DMS 273 treated with DMSO at 0.1 percent for 48 hours (cell line): ENCODE measurements around the gene ARHGAP15.

Experiments used
- DNase-seq: peaks from one replicate; lab custom pipeline; 2025; lab: John Stamatoyannopoulos, UW

ARHGAP15 gene

GRCh38 chr2:143582046-143582747 is 453.0 kb downstream of the ARHGAP15 start:
- peak; percentile 4 for DNase-seq

DNA sequence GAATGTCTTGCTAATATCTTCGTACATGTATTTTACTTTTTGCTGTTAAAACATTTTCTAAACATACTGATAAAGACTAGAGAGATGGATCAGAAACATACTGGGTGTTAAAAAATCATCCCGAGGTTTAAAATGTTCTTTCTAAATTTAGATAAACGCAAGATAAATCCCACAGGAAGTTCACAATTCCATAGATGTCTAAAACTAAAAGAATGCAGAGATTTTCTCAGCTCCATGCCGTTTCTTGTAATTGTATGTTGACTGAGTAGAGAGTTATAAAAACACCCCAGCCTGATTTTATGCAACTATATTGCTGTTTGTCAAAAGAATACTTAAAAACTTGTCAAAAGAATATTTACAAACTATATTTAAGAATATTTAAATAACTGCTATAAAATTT is 455.7 kb downstream of the ARHGAP15 start:
- no peak for DNase-seq

- DNase-seq: no peak
These were observed 456.9 kb downstream of the ARHGAP15 start for GRCh38 chr2:143586119-143586518.

GRCh38 chr2:143588746-143589145 is 459.5 kb downstream of the ARHGAP15 start:
- no peak for DNase-seq

GRCh38 chr2:143594161-143594560 is 464.9 kb downstream of the ARHGAP15 start:
- no peak for DNase-seq

DNA sequence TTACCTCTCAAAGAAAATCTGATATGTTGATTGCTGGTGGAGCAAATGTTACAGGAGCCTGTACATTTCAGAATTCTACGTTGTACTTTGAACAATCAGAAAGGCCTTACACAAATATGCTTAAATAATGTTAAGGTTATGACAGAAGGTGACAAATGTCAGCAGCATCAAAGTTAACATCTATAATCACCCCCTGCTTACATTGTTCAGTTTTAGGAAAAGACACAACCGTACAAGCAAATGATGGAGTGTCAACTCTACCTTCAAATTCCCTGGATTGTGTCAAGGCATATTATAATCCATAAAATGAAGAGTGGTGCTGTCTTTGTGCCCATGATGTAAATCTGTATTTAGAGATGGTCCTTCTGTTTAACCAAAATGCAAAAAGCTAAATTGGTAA is 465.5 kb downstream of the ARHGAP15 start:
- DNase-seq: no peak

GRCh38 chr2:143600116-143600515 is 470.9 kb downstream of the ARHGAP15 start:
- no peak for DNase-seq

- DNase-seq: no peak
These were observed 472.6 kb downstream of the ARHGAP15 start for GRCh38 chr2:143601828-143602227.

DNA sequence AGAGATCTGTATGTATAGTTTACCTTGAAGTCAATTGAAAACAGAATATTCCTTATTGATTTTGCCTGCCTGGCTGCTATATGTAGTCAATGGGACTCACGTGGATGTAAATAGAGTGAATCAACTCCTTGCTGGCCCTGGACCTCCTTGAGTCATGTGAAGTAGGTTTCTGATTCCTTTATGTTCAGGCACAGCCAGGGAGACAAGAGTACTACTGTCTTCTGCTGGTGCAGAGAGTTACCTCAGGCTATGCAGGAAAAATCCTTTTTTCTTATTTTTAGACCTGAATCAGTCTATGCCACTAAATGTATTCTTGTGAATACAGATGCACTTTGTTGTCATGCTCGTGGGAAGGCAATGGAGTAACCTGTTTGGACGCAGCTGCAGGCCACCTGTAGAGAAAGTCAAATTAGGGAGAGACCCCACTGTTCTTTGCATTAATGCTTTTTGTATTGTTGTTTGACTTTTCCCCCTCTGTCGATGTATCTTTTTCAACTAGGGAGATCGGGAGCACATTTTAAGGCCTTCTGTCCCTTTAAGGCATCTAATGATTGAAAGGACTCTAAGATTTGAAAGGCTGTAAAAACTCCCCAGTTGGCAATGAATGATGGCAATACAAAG is 473.9 kb downstream of the ARHGAP15 start:
- no peak for DNase-seq

DNA sequence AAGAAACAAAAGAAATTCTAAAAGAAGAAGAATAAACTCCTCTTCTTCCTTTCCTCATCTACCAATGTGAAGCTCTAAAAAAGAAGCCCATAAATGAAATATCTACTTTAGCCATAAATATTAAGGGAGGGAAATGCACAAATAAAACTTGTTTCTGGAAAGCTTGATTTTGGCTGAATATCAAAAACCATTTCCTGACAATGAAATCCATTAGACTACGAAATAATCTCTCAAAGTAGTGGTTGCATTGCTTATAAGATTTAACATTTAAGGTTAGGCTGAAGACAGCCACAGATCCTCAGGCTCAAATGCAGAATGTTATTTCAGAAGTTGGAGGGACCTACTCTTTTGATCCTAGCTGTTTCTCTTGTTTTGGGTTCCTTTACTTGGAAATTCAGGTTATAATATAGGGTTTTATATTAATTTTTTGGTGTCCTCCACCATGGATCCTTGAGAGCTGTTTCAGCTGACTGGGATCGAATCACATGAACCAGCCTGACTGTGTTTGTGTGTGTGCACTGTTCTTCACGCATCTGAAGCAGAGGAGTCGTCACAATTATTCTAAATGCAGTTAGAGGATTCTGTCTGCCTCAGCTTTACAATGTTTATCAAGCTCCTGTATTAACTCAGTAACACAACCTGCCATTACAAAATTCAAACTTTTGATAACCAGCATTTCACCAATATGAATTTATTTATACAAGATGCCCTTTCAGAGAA is 474.8 kb downstream of the ARHGAP15 start:
- DNase-seq: no peak

DNA sequence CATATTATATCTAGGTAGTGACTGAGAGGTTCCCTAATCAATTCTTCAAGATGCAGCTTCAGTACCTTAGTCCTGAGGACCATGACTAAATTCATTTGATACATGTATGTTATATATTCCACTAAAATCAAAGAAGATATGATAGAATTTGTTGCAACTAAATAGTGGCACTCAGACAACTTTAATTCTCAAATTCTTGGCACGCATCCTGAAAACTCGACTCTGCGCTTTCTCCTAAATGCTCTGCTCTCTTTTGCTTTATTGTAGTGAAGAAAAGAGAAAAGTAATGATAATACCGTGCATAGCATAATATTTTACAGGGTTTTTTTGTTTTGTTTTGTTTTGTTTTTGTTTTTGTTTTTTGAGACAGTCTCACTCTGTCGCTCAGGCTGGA is 475.3 kb downstream of the ARHGAP15 start:
- no peak for DNase-seq

- DNase-seq: no peak
These were observed 478.2 kb downstream of the ARHGAP15 start for GRCh38 chr2:143607231-143608062.

GRCh38 chr2:143608063-143608423 is 478.8 kb downstream of the ARHGAP15 start:
- DNase-seq: no peak

- DNase-seq: no peak
These were observed 479.5 kb downstream of the ARHGAP15 start for GRCh38 chr2:143608758-143609157.

DNA sequence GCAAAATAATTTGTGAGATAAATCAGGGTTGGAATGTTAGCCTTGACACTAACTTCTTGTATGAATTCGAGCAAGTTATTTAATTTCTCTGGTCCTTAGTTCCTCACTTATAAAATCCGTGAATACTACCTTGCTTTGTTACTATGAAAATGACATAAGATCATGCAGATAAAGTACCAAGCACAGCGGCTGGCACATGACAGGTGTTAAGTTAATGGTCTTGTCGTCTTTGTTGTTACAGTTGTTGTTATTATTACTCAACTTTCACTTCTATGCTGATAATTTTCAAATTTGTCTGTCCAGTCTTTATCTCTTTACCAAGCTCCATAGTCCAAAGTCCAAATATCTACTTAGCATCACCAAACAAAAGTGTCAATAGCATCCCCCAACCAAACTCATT is 482.1 kb downstream of the ARHGAP15 start:
- DNase-seq: no peak

- DNase-seq: no peak
These were observed 486.3 kb downstream of the ARHGAP15 start for GRCh38 chr2:143615562-143615961.

- no peak for DNase-seq
These were observed 487.2 kb downstream of the ARHGAP15 start for GRCh38 chr2:143616452-143616851.

- DNase-seq: no peak
These were observed 488.7 kb downstream of the ARHGAP15 start for GRCh38 chr2:143617803-143618415.

- no peak for DNase-seq
These were observed 492.9 kb downstream of the ARHGAP15 start for GRCh38 chr2:143622106-143622505.

- DNase-seq: no peak
These were observed 494.2 kb downstream of the ARHGAP15 start for GRCh38 chr2:143623231-143623908.

DNA sequence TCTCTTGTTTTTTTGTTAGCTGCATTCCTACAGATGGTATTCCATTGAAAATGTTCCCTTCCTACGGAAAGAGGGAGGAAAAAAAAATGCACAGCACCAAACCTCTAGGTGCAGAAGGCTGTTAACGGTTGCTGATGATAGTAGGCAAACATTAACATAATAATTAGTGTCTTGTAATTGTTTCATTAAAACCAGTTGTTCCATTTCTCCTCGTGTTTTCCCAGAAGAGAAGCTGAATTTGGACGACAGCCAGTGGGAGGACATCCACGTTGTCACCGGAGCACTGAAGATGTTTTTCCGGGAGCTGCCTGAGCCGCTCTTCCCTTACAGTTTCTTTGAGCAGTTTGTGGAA is 494.7 kb downstream of the ARHGAP15 start:
- DNase-seq: no peak

- DNase-seq: no peak
These were observed 500.1 kb downstream of the ARHGAP15 start for GRCh38 chr2:143629340-143629739.
